H9 (cell line): ENCODE results near the gene TCIRG1. TPM values are rescaled to one million over a fixed set of nuclear protein-coding genes. Genes with fewer than 3 reads are reported as not detected.

ENCODE experiments used
- DNase-seq: peaks from one replicate; pipeline ENCODE4 v3.0.0-alpha.2; 2017
- H2AFZ ChIP-seq: one replicate; pipeline ENCODE4 v1.6.1; 2013; ENCODE audit warnings: mild to moderate bottlenecking, low read length, control low read depth, moderate library complexity
- H2AK5ac ChIP-seq: 2 replicates; pipeline ENCODE4 v1.6.1; 2013; ENCODE audit warnings: low read length, control low read depth, mixed read lengths; ENCODE audit not compliant: insufficient read length
- H2BK120ac ChIP-seq: one replicate; pipeline ENCODE4 v1.6.1; 2013; ENCODE audit warnings: low read depth, mild to moderate bottlenecking, low read length, control low read depth, inconsistent platforms; ENCODE audit not compliant: poor library complexity, severe bottlenecking
- H2BK12ac ChIP-seq: 2 replicates; pipeline ENCODE4 v1.6.1; 2013; ENCODE audit warnings: low read length, control low read depth, mixed read lengths, low read depth; ENCODE audit not compliant: insufficient read length
- H2BK15ac ChIP-seq: 2 replicates; pipeline ENCODE4 v1.6.1; 2013; ENCODE audit warnings: low read depth, low read length, control low read depth
- H2BK20ac ChIP-seq: one replicate; pipeline ENCODE4 v1.6.1; 2013; ENCODE audit warnings: low read depth, mild to moderate bottlenecking, low read length, control low read depth, inconsistent platforms; ENCODE audit not compliant: poor library complexity, severe bottlenecking
- H2BK5ac ChIP-seq: 2 replicates; pipeline ENCODE4 v1.6.1; 2013; ENCODE audit warnings: low read length, control low read depth, mixed read lengths; ENCODE audit not compliant: insufficient read length
- H3K14ac ChIP-seq: 2 replicates; pipeline ENCODE4 v1.6.1; 2013; ENCODE audit warnings: low read length, control low read depth; ENCODE audit not compliant: insufficient read depth
- H3K18ac ChIP-seq: 2 replicates; pipeline ENCODE4 v1.6.1; 2013; ENCODE audit warnings: low read depth, mild to moderate bottlenecking, mixed read lengths, low read length, control low read depth; ENCODE audit not compliant: insufficient read length
- H3K23ac ChIP-seq: 2 replicates; pipeline ENCODE4 v1.6.1; 2013; ENCODE audit warnings: low read length, control low read depth, mixed read lengths, low read depth; ENCODE audit not compliant: insufficient read length
- H3K23me2 ChIP-seq: 2 replicates; pipeline ENCODE4 v1.6.1; 2013; ENCODE audit warnings: low read depth, mild to moderate bottlenecking, mixed read lengths, low read length, control low read depth; ENCODE audit not compliant: insufficient read length, poor library complexity, severe bottlenecking
- H3K27ac ChIP-seq: 2 replicates; pipeline ENCODE4 v1.5.1; 2013; ENCODE audit warnings: low read length, control low read depth, mixed read lengths, low read depth; ENCODE audit not compliant: insufficient read length
- H3K27me3 ChIP-seq: 2 replicates; pipeline ENCODE4 v1.6.1; 2013; ENCODE audit warnings: low read length, control low read depth, inconsistent platforms; ENCODE audit not compliant: insufficient read depth
- H3K4ac ChIP-seq: 2 replicates; pipeline ENCODE4 v1.6.1; 2013; ENCODE audit warnings: low read depth, mild to moderate bottlenecking, control low read depth, inconsistent platforms, low read length, moderate library complexity
- H3K4me1 ChIP-seq: 2 replicates; pipeline ENCODE4 v1.6.1; 2013; ENCODE audit warnings: low read length, control low read depth, inconsistent platforms; ENCODE audit not compliant: insufficient read depth
- H3K4me2 ChIP-seq: 2 replicates; pipeline ENCODE4 v1.6.1; 2013; ENCODE audit warnings: low read length, control low read depth, mixed read lengths; ENCODE audit not compliant: insufficient read length, insufficient read depth
- H3K56ac ChIP-seq: 2 replicates; pipeline ENCODE4 v1.6.1; 2013; ENCODE audit warnings: low read depth, mild to moderate bottlenecking, mixed read lengths, low read length, control low read depth; ENCODE audit not compliant: insufficient read length
- H3K79me1 ChIP-seq: 2 replicates; pipeline ENCODE4 v1.6.1; 2013; ENCODE audit warnings: low read depth, mild to moderate bottlenecking, moderate library complexity, low read length, control low read depth, inconsistent platforms; ENCODE audit not compliant: insufficient read depth, poor library complexity, severe bottlenecking
- H3K79me2 ChIP-seq: 2 replicates; pipeline ENCODE4 v1.6.1; 2013; ENCODE audit warnings: low read length, control low read depth, inconsistent platforms; ENCODE audit not compliant: insufficient read depth
- H3K9ac ChIP-seq: 2 replicates; pipeline ENCODE4 v1.6.1; 2013; ENCODE audit warnings: low read length, control low read depth, mixed read lengths; ENCODE audit not compliant: insufficient read length; ENCODE audit errors: extremely low read depth
- H3K9me3 ChIP-seq: one replicate; pipeline ENCODE4 v1.6.1; 2013; ENCODE audit warnings: low read depth, low read length, inconsistent platforms; ENCODE audit not compliant: control insufficient read depth
- H3T11ph ChIP-seq: one replicate; pipeline ENCODE4 v1.6.1; 2013; ENCODE audit warnings: mild to moderate bottlenecking, low read length, control low read depth, inconsistent platforms
- H4K20me1 ChIP-seq: one replicate; pipeline ENCODE4 v1.6.1; 2013; ENCODE audit not compliant: control insufficient read depth, insufficient read length, insufficient read depth
- H4K5ac ChIP-seq: 2 replicates; pipeline ENCODE4 v1.6.1; 2013; ENCODE audit warnings: low read depth, mild to moderate bottlenecking, mixed read lengths, low read length, control low read depth; ENCODE audit not compliant: insufficient read length
- H4K8ac ChIP-seq: replicated peaks from 2 replicates; pipeline ENCODE4 v1.6.1; 2013; ENCODE audit warnings: low read length, control low read depth, mixed read lengths, low read depth; ENCODE audit not compliant: insufficient read length
- H4K91ac ChIP-seq: 2 replicates; pipeline ENCODE4 v1.6.1; 2013; ENCODE audit warnings: low read depth, mild to moderate bottlenecking, moderate library complexity, mixed read lengths, low read length, control low read depth; ENCODE audit not compliant: insufficient read length
- H3K27ac Mint-ChIP-seq, 3 experiments: 2 replicates in 2 of 3; 3 replicates in 1 of 3; pipeline ENCODE4 v1.8.0; 2020 to 2021; ENCODE audit warnings: mixed read lengths in 3 of 3, mild to moderate bottlenecking in 1 of 3, moderate library complexity in 1 of 3
- H3K27me3 Mint-ChIP-seq: 2 replicates; pipeline ENCODE4 v1.8.0; 2021; ENCODE audit warnings: low read depth, mild to moderate bottlenecking, moderate library complexity, mixed read lengths
- H3K36me3 Mint-ChIP-seq, 3 experiments: 2 replicates in 2 of 3; 3 replicates in 1 of 3; pipeline ENCODE4 v1.8.0; 2020 to 2021; ENCODE audit warnings: low read depth in 3 of 3, mixed read lengths in 3 of 3; ENCODE audit not compliant: insufficient read depth in 1 of 3
- H3K4me1 Mint-ChIP-seq, 2 experiments: 2 replicates each; pipeline ENCODE4 v1.8.0; 2020; ENCODE audit warnings: mixed read lengths in 2 of 2
- H3K4me3 Mint-ChIP-seq, 2 experiments: 2 replicates in 1 of 2; 3 replicates in 1 of 2; pipeline ENCODE4 v1.8.0; 2020 to 2021; ENCODE audit warnings: mild to moderate bottlenecking in 2 of 2, mixed read lengths in 2 of 2, moderate library complexity in 1 of 2
- H3K9me3 Mint-ChIP-seq, 2 experiments: 2 replicates in 1 of 2; 3 replicates in 1 of 2; pipeline ENCODE4 v1.8.0; 2020; ENCODE audit warnings: mild to moderate bottlenecking in 2 of 2, mixed read lengths in 2 of 2, moderate library complexity in 1 of 2
- WGBS: extraction: QIAGEN DNeasy Blood & Tissue Kit; methylation state at CpG from one replicate; pipeline ENCODE4 v1.1.7; 2013; ENCODE audit warnings: missing lambda C conversion rate, low lambda C conversion rate, mixed read lengths; ENCODE audit not compliant: insufficient read length; ENCODE audit errors: extremely low coverage; 5-methylcytosine and 5-hydroxymethylcytosine counted together
- total RNA-seq: library from RNA; stranded (reverse); gene quantifications from 2 replicates; pipeline ENCODE4 v1.2.1, GENCODE V29; 2021
- TF ChIP-seq, protein P1 (sequence below): fragments of 200-600 bp; sonication (generic); conservative IDR thresholded peaks from 3 replicates; pipeline ENCODE4 v1.8.0; 2021; ENCODE audit warnings: antibody characterized with exemption, mild to moderate bottlenecking

TCIRG1 gene
- total RNA-seq, 1 experiment from 2014 or later, result 24.4 TPM

DNA sequence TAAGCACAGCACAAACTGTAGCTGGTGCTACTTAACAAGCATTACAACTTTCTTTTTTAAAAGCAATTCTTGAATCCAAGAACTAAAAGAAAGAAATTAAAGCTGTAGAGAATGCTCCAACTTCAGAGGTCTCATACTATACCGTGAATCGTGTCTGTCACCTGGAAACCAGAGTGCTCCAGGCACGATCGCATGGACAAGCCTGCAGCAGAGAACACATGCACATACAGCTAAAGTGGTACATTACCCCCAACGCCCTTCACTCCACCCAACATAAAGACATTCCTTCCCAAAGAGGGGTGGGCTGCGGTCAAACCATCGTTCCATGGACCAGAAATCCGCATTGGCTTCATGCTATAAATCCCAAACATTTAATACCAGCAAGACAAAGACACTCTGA is 50.9 kb downstream of the TCIRG1 start:
- H3K14ac ChIP-seq, result no peak overlapping the region
- H3K27me3 ChIP-seq, result no peaks in the 10 kb centered on the region
- no peak overlapping the region for H3K4me2 ChIP-seq
- no peak overlapping the region for H3K4ac ChIP-seq
- H3K79me2 ChIP-seq, result peaks cover 7% of the 10 kb centered on the region; the same call in 1 of the 2 replicates
- no peak overlapping the region for H4K5ac ChIP-seq
- DNase-seq, result no peak
- peaks cover 0 to 6% of the 10 kb centered on the region in 2 experiments; a peak in 1 of 4 replicates for H3K4me1 Mint-ChIP-seq
- H2AK5ac ChIP-seq, result no peak overlapping the region
- no peak overlapping the region for H3K23ac ChIP-seq
- no peaks in the 10 kb centered on the region for H3K9me3 ChIP-seq
- no peaks in the 10 kb centered on the region for H3K4me1 ChIP-seq
- peaks cover 7% of the 10 kb centered on the region for H3K79me1 ChIP-seq
- no peak overlapping the region for H2BK15ac ChIP-seq
- TF ChIP-seq, protein P1, sequence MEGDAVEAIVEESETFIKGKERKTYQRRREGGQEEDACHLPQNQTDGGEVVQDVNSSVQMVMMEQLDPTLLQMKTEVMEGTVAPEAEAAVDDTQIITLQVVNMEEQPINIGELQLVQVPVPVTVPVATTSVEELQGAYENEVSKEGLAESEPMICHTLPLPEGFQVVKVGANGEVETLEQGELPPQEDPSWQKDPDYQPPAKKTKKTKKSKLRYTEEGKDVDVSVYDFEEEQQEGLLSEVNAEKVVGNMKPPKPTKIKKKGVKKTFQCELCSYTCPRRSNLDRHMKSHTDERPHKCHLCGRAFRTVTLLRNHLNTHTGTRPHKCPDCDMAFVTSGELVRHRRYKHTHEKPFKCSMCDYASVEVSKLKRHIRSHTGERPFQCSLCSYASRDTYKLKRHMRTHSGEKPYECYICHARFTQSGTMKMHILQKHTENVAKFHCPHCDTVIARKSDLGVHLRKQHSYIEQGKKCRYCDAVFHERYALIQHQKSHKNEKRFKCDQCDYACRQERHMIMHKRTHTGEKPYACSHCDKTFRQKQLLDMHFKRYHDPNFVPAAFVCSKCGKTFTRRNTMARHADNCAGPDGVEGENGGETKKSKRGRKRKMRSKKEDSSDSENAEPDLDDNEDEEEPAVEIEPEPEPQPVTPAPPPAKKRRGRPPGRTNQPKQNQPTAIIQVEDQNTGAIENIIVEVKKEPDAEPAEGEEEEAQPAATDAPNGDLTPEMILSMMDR, result no peak
- no peak overlapping the region for H3K4me3 Mint-ChIP-seq
- no peak overlapping the region for H2BK120ac ChIP-seq
- no peak overlapping the region for H3K56ac ChIP-seq
- no peak overlapping the region for H4K8ac ChIP-seq
- H2BK5ac ChIP-seq, result no peak overlapping the region
- no peaks in the 10 kb centered on the region for H3K23me2 ChIP-seq
- H3K27me3 Mint-ChIP-seq, result no peaks in the 10 kb centered on the region
- H3T11ph ChIP-seq, result no peak overlapping the region
- no peak overlapping the region for H3K18ac ChIP-seq
- H3K9ac ChIP-seq, result no peak overlapping the region
- H4K20me1 ChIP-seq, result no peaks in the 10 kb centered on the region
- no peaks in the 10 kb centered on the region for H3K9me3 Mint-ChIP-seq
- H2AFZ ChIP-seq, result no peak overlapping the region
- peak overlapping the region in 1 of 3 experiments; percentile 8; a peak in 2 of 7 replicates for H3K27ac Mint-ChIP-seq
- WGBS, result no CpG with 5 or more reads among the region's 8 CpGs
- no peak overlapping the region for H4K91ac ChIP-seq
- peaks cover 2 to 16% (median 3%) of the 10 kb centered on the region in 3 experiments; a peak in 4 of 7 replicates for H3K36me3 Mint-ChIP-seq
- no peak overlapping the region for H2BK12ac ChIP-seq
- H2BK20ac ChIP-seq, result no peak overlapping the region
- no peak overlapping the region for H3K27ac ChIP-seq
